GM18520 (cell line): Measurements from ENCODE around the gene PRELID1.
A peak's percentile ranks its signal among the peaks of the same experiment; 100 is the strongest.
"Not testable (repeated sequence)": the region's sequence is repeated elsewhere in the genome, so short reads cannot be mapped to it uniquely, and the experiment has no call there.

Experiments used
- ATAC-seq: cut with Tn5 transposase; IDR thresholded peaks from one replicate; pipeline ENCODE4 v1.9.1; 2021; ENCODE audit not compliant: unreplicated experiment

PRELID1 gene

GRCh38 chr5:177299697-177300096, 3.9 kb upstream of the PRELID1 start:
- ATAC-seq = no peak

- ATAC-seq = no peak
These were observed 3.2 kb upstream of the PRELID1 start for GRCh38 chr5:177300236-177300880.

- no peak for ATAC-seq
These were observed 2.6 kb upstream of the PRELID1 start for GRCh38 chr5:177300951-177301350.

- no peak for ATAC-seq
These were observed 2.0 kb upstream of the PRELID1 start for GRCh38 chr5:177301503-177302165.

- no peak for ATAC-seq
These were observed 1.1 kb upstream of the PRELID1 start for GRCh38 chr5:177302354-177303110.

- ATAC-seq = no peak
These were observed 359 bp downstream of the PRELID1 start for GRCh38 chr5:177303925-177304391.

GRCh38 chr5:177304392-177305119, 957 bp downstream of the PRELID1 start:
- no peak for ATAC-seq

- not testable (repeated sequence) for ATAC-seq
These were observed 2.6 kb downstream of the PRELID1 start for GRCh38 chr5:177306103-177306640.

- no peak for ATAC-seq
These were observed 3.3 kb downstream of the PRELID1 start for GRCh38 chr5:177306674-177307543.

GRCh38 chr5:177307544-177308363, 4.2 kb downstream of the PRELID1 start:
- ATAC-seq = no peak

GRCh38 chr5:177308740-177309139, 5.1 kb downstream of the PRELID1 start:
- no peak for ATAC-seq

GRCh38 chr5:177309351-177310191, 6.0 kb downstream of the PRELID1 start:
- no peak for ATAC-seq

GRCh38 chr5:177310332-177310731, 6.7 kb downstream of the PRELID1 start:
- ATAC-seq = no peak

GRCh38 chr5:177310757-177311391, 7.3 kb downstream of the PRELID1 start:
- ATAC-seq = no peak

GRCh38 chr5:177311392-177311722, 7.8 kb downstream of the PRELID1 start:
- no peak for ATAC-seq

GRCh38 chr5:177311723-177312648, 8.4 kb downstream of the PRELID1 start, which contains the start of gene MXD3:
Gene MXD3 (minus strand): TSS chr5:177311898. CDS start chr5:177311830, 68 bp downstream.
- peak; percentile 75 for ATAC-seq
